Activated CD4-positive, CD25-positive, alpha-beta regulatory T cell treated with anti-CD3 and anti-CD28 coated beads, Interleukin-2, amount 50 U/mL, for 16 hours (primary cell): ENCODE results near the gene MSH4.
"Not testable (repeated sequence)": the region's sequence is repeated elsewhere in the genome, so short reads cannot be mapped to it uniquely, and the experiment has no call there.

Experiments
- DNase-seq: peaks from one replicate; pipeline ENCODE4 v3.0.0-alpha.2; 2020; ENCODE audit warnings: low read depth, low spot score

MSH4 gene

DNA sequence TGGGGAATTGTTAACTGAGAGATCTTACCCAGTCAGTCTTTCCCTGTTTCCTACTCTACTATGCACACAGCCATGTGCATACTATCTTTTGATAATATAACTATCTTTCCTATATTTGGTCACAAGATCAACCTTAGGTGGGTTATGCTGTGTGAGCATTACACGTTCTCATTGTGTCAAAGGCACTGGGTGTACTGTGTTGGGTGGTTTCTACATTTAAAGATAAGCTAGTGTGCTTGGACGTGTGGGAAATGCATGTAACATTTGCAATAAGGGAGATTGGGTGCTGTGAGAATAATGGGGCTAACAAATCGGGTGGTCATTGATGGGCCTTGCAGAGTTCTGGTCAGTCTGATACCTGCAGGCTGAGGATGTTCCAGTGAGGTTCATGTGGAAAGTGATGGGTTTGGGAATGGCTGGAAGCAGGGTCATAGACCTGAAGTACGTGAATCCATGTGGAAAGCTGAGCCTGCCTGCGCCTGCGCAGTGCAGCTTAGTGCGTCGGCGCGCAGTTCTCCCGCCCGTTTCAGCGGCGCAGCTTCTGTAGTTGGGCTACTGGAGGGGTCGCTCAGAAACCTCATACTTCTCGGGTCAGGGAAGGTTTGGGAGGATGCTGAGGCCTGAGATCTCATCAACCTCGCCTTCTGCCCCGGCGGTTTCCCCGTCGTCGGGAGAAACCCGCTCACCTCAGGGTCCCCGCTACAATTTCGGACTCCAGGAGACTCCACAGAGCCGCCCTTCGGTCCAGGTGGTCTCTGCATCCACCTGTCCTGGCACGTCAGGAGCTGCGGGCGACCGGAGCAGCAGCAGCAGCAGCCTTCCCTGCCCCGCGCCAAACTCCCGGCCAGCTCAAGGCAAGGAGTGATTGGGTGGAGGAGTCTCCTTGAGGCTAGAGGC, at the start of gene MSH4:
Gene MSH4 (plus strand): TSS at position 507 of the 897 bp plus-strand sequence. CDS start 104 bp downstream, at position 611.
- no peak for DNase-seq

- not testable (repeated sequence) for DNase-seq
Observed at GRCh38 chr1:75757210-75757609, 39.5 kb upstream of the MSH4 start.

- DNase-seq = not testable (repeated sequence)
Observed at GRCh38 chr1:75758543-75758942, 38.1 kb upstream of the MSH4 start.

GRCh38 chr1:75764057-75764655, 32.5 kb upstream of the MSH4 start:
- DNase-seq = no peak

DNA sequence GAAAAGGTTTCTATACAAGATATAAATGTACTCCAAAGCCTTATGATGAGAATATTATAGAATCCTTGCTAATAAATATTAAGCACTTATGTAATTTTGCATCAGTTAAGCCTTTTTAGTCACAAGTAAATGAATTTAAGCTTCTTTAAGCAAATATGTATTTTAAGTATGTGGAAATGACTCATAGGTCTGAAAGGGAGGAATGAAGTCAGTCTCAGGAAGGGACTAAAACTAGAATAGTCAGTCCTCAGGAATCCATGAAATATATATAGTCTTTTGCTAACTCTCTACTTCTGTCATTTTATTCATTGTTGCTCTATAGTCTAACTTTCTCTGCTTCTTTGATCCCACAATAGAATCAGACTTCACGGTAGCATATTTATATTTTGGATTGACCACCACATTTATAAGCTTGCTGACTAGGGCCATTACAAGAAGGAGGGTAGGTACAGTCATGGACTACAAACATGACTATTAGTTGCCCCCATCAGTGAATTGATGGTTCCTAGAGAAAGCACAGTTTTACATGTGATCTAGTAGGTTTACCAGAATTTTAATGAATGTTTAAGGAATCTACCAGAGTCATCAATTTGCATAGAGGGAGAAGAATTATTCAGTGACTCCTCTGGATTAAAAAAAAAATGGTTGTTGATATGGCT, 30.9 kb upstream of the MSH4 start:
- no peak for DNase-seq

GRCh38 chr1:75768016-75768415, 28.7 kb upstream of the MSH4 start:
- no peak for DNase-seq

GRCh38 chr1:75770761-75771160, 25.9 kb upstream of the MSH4 start:
- DNase-seq = no peak

- no peak for DNase-seq
Observed at GRCh38 chr1:75771978-75772377, 24.7 kb upstream of the MSH4 start.

GRCh38 chr1:75777812-75778211, 18.9 kb upstream of the MSH4 start:
- DNase-seq = not testable (repeated sequence)

- DNase-seq = not testable (repeated sequence)
Observed at GRCh38 chr1:75778694-75779093, 18.0 kb upstream of the MSH4 start.

DNA sequence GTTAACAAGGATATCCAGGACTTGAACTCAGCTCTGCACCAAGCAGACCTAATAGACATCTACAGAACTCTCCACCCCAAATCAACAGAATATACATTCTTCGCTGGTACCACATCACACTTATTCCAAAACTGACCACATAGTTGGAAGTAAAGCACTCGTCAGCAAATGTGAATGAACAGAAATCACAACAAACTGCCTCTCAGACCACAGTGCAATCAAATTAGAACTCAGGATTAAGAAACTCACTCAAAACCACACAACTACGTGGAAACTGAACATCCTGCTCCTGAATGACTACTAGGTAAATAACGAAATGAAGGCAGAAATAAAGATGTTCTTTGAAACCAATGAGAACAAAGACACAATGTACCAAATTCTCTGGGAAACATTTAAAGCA, 16.5 kb upstream of the MSH4 start:
- not testable (repeated sequence) for DNase-seq

- not testable (repeated sequence) for DNase-seq
Observed at GRCh38 chr1:75783920-75784319, 12.8 kb upstream of the MSH4 start.

DNA sequence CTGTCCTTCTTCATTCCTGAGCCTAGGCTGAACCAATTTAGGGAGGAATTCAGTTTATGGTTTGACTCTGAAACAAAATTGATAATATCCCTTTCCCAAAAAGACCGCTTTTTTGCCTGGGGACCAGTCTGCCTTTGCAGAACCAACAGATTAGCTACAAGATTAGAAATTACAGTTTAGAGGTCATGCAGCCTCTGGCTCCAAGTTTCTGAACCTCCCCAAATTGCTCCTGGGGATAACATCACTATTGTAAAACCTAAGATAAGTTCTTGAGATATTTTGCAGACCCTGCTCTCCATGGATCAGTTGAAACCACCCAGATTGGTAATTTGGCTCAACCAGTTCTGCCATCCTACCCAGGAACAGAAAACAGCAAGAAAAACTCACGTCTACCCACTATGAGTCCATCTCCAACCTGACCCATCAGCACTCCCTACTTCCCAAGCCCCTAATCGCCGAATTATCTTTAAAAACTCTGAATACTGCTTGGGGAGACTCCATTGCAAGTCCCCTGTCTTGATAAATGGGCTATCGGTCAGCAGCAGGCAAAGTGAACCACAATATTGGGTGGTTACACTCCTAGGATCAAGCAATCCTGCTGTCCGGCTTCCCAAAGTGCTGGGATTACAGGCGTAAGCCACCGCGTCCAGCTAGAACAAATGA, 11.2 kb upstream of the MSH4 start:
- no peak for DNase-seq

DNA sequence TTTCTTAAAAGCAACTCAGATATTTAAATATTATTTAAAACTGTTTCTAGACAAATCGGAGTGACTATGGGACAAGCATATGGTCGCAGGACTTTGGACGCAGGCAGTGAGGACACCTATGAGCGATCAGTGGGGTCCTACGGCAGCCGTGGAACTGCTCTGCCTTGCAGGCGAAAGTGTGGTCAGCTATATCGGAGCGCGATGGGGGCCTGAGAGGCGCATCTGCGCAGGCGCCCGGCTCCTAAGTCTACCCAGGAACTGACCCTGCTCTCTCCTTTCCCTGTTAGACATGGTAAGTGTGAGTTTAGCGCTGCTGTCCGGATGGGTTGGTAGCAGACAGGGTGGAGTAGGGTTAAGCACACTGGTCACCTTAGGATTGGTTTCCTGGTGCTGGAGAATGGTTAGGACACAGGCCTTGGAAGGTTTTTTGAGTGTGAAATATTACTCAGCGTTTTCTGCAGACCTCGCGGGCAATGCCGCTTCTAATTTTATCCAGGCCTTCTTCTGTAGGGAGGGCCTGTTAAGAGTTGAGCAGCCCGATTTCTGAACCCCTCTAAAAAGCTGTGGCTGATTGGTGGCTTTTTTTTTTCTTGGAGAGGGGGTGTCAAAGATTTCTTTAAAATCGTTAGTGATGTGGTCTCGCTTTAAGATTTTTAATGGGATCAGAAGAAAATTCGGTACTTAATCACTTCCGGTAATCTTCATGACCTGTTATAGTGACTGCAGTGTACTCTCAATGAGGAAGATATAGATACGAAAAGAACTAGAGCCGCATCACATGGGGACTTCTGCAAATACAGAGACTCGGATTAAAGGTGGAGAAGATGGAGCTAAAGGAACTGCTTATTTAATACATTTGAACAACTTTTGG, 10.5 kb upstream of the MSH4 start, which contains the start of gene RABGGTB:
Gene RABGGTB (plus strand): TSS at position 274 of the 871 bp plus-strand sequence. CDS start 16 bp downstream, at position 290.
- peak; percentile 84 for DNase-seq

DNA sequence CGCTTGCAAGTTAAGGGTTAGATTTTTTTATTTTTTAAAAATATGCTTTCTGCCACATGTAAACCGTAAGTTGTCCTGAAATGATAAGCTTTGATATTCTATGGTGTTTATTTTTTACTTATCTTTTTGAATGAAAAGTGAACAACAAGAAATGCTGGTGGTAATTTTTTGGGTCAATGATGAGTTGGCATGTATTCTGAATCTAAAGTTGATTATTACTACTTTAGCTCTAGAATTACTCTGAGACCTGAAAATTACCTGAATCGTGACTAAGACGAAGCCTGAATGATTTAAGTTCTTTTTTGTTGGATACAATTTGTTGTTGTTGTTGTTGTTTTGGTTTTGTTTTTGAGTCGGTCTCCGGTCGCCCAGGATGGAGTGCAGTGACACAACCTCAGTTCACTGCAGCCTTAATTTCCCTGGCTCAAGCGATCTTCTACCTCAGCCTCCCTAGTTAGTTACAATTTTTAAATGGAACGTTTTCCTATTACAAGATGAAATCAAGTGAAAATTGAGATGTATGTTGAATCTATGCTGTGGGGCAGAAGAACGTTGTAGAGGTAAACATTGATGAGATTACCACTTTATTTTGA, 9.7 kb upstream of the MSH4 start:
- no peak for DNase-seq

GRCh38 chr1:75787524-75787923, 9.2 kb upstream of the MSH4 start:
- no peak for DNase-seq

GRCh38 chr1:75789988-75790387, 6.7 kb upstream of the MSH4 start:
- no peak for DNase-seq

GRCh38 chr1:75791022-75791421, 5.7 kb upstream of the MSH4 start:
- DNase-seq = no peak

DNA sequence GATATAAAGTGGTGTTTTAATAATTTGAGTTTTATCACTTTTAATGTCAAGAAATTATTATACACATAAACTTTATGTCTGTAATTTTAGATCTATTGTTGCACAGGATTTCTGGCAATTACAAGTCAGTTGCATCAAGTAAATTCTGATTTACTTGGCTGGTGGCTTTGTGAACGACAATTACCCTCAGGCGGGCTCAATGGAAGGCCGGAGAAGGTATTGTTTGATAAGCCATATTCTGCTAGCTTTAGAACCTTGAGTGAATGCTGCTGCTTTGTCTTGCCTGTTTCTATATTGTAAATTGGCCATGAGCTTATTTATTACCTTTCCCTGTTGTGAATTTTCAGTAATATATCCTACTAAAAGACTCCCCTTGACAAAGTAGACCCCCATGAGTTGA, 4.6 kb upstream of the MSH4 start:
- no peak for DNase-seq

- no peak for DNase-seq
Observed at GRCh38 chr1:75794382-75794781, 2.3 kb upstream of the MSH4 start.
